Activated naive CD4-positive, alpha-beta T cell treated with anti-CD3 and anti-CD28 coated beads for 36 hours (primary cell): ENCODE results near the gene HERC2. TPM values are rescaled to one million over a fixed set of nuclear protein-coding genes. Genes with fewer than 3 reads are reported as not detected.

Experiments
- CTCF ChIA-PET: fragments of 350-600 bp; sonication (Branson Sonifier 250); formaldehyde crosslinking; loops from one replicate; lab custom pipeline; 2021; ENCODE audit warnings: antibody characterized with exemption; lab: Charles Lee
- DNase-seq: peaks from one replicate; pipeline ENCODE4 v3.0.0-alpha.2; 2020
- H3K27ac Mint-ChIP-seq: one replicate; pipeline ENCODE4 v1.8.0; 2021; ENCODE audit warnings: mild to moderate bottlenecking, mixed read lengths
- H3K27me3 Mint-ChIP-seq: one replicate; pipeline ENCODE4 v1.8.0; 2021; ENCODE audit warnings: low read depth, mixed read lengths
- H3K36me3 Mint-ChIP-seq: one replicate; pipeline ENCODE4 v1.8.0; 2021; ENCODE audit warnings: low read depth, mixed read lengths
- H3K4me1 Mint-ChIP-seq: one replicate; pipeline ENCODE4 v1.8.0; 2021; ENCODE audit warnings: low read depth, mixed read lengths
- H3K4me3 Mint-ChIP-seq: one replicate; pipeline ENCODE4 v1.8.0; 2021; ENCODE audit warnings: mild to moderate bottlenecking, moderate library complexity, mixed read lengths
- H3K9me3 Mint-ChIP-seq: one replicate; pipeline ENCODE4 v1.8.0; 2021; ENCODE audit warnings: mixed read lengths
- intact Hi-C: fragments of 100-400 bp; cut with micrococcal nuclease; formaldehyde crosslinking; loops from one replicate; pipeline ENCODE4 v1.15.1; 2023
- total RNA-seq, 2 experiments: library from RNA; stranded (reverse); gene quantifications; one replicate each; pipeline ENCODE4 v1.2.3, GENCODE V29; 2021

Gene HERC2
- total RNA-seq, 2 experiments from 2014 or later: 26.6 to 31.6 TPM

DNA sequence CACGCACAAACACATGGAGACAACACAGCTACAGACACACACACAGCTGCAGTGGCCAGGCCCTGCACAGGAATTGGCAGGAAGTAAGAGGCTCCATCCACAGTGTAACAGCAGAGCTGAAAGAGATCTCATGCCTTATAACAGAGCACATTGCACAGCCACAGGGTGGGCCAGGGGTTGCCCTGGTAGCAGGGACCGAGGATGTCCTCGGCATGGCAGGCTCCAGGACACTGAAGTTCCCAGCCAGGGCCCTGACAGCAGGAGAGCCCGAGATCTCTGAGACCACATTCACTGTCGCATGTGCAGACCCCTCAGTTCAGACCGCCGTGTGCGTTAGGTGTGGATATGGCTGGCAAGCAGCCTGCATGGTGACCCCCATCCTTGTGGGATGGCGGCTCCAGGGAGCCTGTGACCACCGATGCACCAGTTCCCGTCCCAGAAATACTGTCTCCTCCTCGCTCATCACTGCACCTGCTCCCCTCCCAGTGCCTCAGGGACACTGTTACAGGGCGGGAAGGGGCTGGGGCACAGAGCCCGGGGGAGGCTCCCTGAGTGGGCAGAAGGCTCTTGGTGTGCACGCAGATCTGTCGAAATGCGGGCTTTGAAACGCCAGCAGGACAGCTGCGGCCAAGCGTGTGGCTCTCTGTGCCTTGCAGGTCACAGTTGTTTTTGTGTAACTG is 221.3 kb downstream of the HERC2 start:
- CTCF ChIA-PET: interaction anchor here (0.5 kb wide), 1 partner anchor 34 kb away, joined by 3 read pairs; no protein-coding TSS in a partner anchor
- H3K4me3 Mint-ChIP-seq: no peak overlapping the region
- intact Hi-C loops: no loop called here
- H3K9me3 Mint-ChIP-seq: no peaks in the 10 kb centered on the region
- no peak for DNase-seq
- no peak overlapping the region for H3K27ac Mint-ChIP-seq
- H3K4me1 Mint-ChIP-seq: peaks cover 18% of the 10 kb centered on the region
- H3K27me3 Mint-ChIP-seq: peaks cover 57% of the 10 kb centered on the region
- H3K36me3 Mint-ChIP-seq: no peaks in the 10 kb centered on the region

DNA sequence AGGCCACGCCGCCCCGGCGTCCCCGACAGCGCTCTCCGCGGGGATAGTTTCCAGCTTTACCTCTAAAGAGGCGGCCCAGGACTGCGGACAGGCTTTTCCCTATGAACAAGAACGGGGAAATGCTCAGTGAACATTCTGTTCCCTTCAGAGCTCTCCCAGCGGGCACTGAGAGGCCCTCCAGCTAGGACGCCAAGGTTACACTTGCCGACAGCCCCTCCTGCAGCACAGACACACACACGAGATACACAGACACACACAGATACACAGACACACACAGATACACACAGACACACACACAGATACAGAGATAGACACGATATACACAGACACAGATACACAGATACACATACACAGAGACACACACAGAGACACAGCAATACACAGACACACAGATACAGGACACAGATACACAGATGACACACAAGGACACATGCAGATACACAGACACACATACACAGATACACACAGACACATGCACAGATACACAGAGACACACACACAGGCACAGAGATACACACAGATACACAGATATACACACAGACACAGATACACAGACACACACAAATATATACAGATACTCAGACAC is 222.3 kb downstream of the HERC2 start:
- intact Hi-C loops: no loop called here
- DNase-seq: no peak
- no peak overlapping the region for H3K4me3 Mint-ChIP-seq
- H3K9me3 Mint-ChIP-seq: no peaks in the 10 kb centered on the region
- H3K27me3 Mint-ChIP-seq: peaks cover 55% of the 10 kb centered on the region
- no peak overlapping the region for H3K27ac Mint-ChIP-seq
- H3K36me3 Mint-ChIP-seq: no peaks in the 10 kb centered on the region
- CTCF ChIA-PET: no interaction called here
- peaks cover 19% of the 10 kb centered on the region for H3K4me1 Mint-ChIP-seq

- no peaks in the 10 kb centered on the region for H3K9me3 Mint-ChIP-seq
- H3K27ac Mint-ChIP-seq: no peak within 1 kb of the TSS
- intact Hi-C loops: no loop called here
- CTCF ChIA-PET: interaction anchor here (0.8 kb wide), 1 partner anchor 12 kb away, joined by 3 read pairs; no protein-coding TSS in a partner anchor
- H3K27me3 Mint-ChIP-seq: peaks cover 52% of the 10 kb centered on the region
- H3K4me1 Mint-ChIP-seq: peaks cover 20% of the 10 kb centered on the region
- no peaks in the 10 kb centered on the region for H3K36me3 Mint-ChIP-seq
- H3K4me3 Mint-ChIP-seq: no peak within 1 kb of the TSS
- peak; percentile 38 for DNase-seq
These were observed 223.0 kb downstream of the HERC2 start, which contains the start of gene OCA2 for GRCh38 chr15:28098766-28099554. OCA2 (minus strand) TSS chr15:28099315; CDS start chr15:28081874, 17,441 bp downstream.

GRCh38 chr15:28098360-28098765 is 223.6 kb downstream of the HERC2 start:
- intact Hi-C loops: no loop called here

GRCh38 chr15:28097656-28098359 is 224.2 kb downstream of the HERC2 start:
- CTCF ChIA-PET: interaction anchor here (0.8 kb wide), 1 partner anchor 11 kb away, joined by 3 read pairs; no protein-coding TSS in a partner anchor
- Mint-ChIP-seq H3K36me3 (no peaks in the 10 kb centered on the region), H3K4me1 (peaks cover 22% of the 10 kb centered on the region), H3K27me3 (peaks cover 56% of the 10 kb centered on the region), H3K9me3 (no peaks in the 10 kb centered on the region), H3K4me3 (peak overlapping the region; percentile 61), H3K27ac (no peak overlapping the region)
- no peak for DNase-seq
- intact Hi-C loops: no loop called here

More at GRCh38 chr15:28098360-28098765, 223.6 kb downstream of the HERC2 start:
- peaks cover 22% of the 10 kb centered on the region for H3K4me1 Mint-ChIP-seq
- no peak for DNase-seq
- no peaks in the 10 kb centered on the region for H3K36me3 Mint-ChIP-seq
- peaks cover 58% of the 10 kb centered on the region for H3K27me3 Mint-ChIP-seq
- no peak overlapping the region for H3K4me3 Mint-ChIP-seq
- H3K9me3 Mint-ChIP-seq: no peaks in the 10 kb centered on the region
- CTCF ChIA-PET: interaction anchor here (0.8 kb wide), 1 partner anchor 12 kb away, joined by 3 read pairs; no protein-coding TSS in a partner anchor
- H3K27ac Mint-ChIP-seq: no peak overlapping the region

- Mint-ChIP-seq H3K9me3 (peaks cover 3% of the 10 kb centered on the region), H3K27me3 (peaks cover 62% of the 10 kb centered on the region), H3K4me1 (peaks cover 22% of the 10 kb centered on the region), H3K36me3 (no peaks in the 10 kb centered on the region), H3K27ac (no peak overlapping the region), H3K4me3 (no peak overlapping the region)
- CTCF ChIA-PET: no interaction called here
- DNase-seq: no peak
- intact Hi-C loops: no loop called here
These were observed 225.1 kb downstream of the HERC2 start for GRCh38 chr15:28096670-28097431.

DNA sequence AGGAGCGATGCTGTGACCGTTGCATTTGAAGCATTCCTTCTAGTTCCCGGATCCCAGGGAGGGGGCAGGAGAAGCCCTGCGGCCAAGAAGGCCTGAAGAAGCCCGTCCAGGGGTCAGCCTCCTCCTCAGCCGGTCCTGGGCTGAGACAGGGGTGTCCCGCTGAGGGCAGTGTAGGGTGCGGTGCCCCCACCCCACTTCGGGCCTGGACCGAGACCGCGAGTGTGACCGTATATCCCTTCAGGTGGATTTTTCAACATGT is 225.6 kb downstream of the HERC2 start:
- Mint-ChIP-seq H3K4me1 (peaks cover 22% of the 10 kb centered on the region), H3K36me3 (peaks cover under 1% of the 10 kb centered on the region), H3K4me3 (peak overlapping the region; percentile 78), H3K27me3 (peaks cover 66% of the 10 kb centered on the region), H3K9me3 (peaks cover 3% of the 10 kb centered on the region), H3K27ac (no peak overlapping the region)
- CTCF ChIA-PET: no interaction called here
- DNase-seq: no peak
- intact Hi-C loops: no loop called here

GRCh38 chr15:28094732-28095521 is 227.1 kb downstream of the HERC2 start:
- Mint-ChIP-seq H3K27ac (no peak overlapping the region), H3K4me1 (peaks cover 22% of the 10 kb centered on the region), H3K4me3 (peak overlapping the region; percentile 78), H3K27me3 (peaks cover 69% of the 10 kb centered on the region), H3K9me3 (peaks cover 15% of the 10 kb centered on the region), H3K36me3 (peaks cover 9% of the 10 kb centered on the region)
- no peak for DNase-seq
- CTCF ChIA-PET: interaction anchor here (0.7 kb wide), 1 partner anchor 44 kb away, joined by 4 read pairs; no protein-coding TSS in a partner anchor
- intact Hi-C loops: no loop called here

- no peak for DNase-seq
- intact Hi-C loops: no loop called here
- Mint-ChIP-seq H3K27ac (no peak overlapping the region), H3K4me3 (no peak overlapping the region), H3K36me3 (peaks cover 9% of the 10 kb centered on the region), H3K9me3 (peaks cover 17% of the 10 kb centered on the region), H3K27me3 (peaks cover 70% of the 10 kb centered on the region), H3K4me1 (peaks cover 18% of the 10 kb centered on the region)
- CTCF ChIA-PET: interaction anchor here (1.2 kb wide), 1 partner anchor 30 kb away, joined by 4 read pairs; no protein-coding TSS in a partner anchor
These were observed 228.0 kb downstream of the HERC2 start for GRCh38 chr15:28093752-28094535.

- no peak overlapping the region for H3K27ac Mint-ChIP-seq
- CTCF ChIA-PET: no interaction called here
- peaks cover 16% of the 10 kb centered on the region for H3K4me1 Mint-ChIP-seq
- H3K9me3 Mint-ChIP-seq: peaks cover 23% of the 10 kb centered on the region
- no peak for DNase-seq
- intact Hi-C loops: no loop called here
- H3K36me3 Mint-ChIP-seq: peaks cover 12% of the 10 kb centered on the region
- peaks cover 66% of the 10 kb centered on the region for H3K27me3 Mint-ChIP-seq
- H3K4me3 Mint-ChIP-seq: no peak overlapping the region
These were observed 230.7 kb downstream of the HERC2 start for GRCh38 chr15:28091313-28091712.
